H1 (cell line): ENCODE data around the gene PRR5L.

Source experiments
- CREB1 ChIP-seq: IDR thresholded peaks from 2 replicates; pipeline ENCODE4 v1.6.1; 2012; ENCODE audit warnings: inconsistent platforms
- CTCF ChIP-seq, 3 experiments: IDR thresholded peaks; 1 replicate in 2 of 3; 2 replicates in 1 of 3; pipeline versions ENCODE4 v1.5.1 to v1.6.1; 2011; ENCODE audit warnings: low read length in 3 of 3, mild to moderate bottlenecking in 3 of 3, inconsistent platforms in 2 of 3, low read depth in 1 of 3, moderate library complexity in 1 of 3; ENCODE audit not compliant: insufficient read depth in 1 of 3; ENCODE audit errors: control extremely low read depth in 1 of 3
- EZH2 ChIP-seq: fragments of 200-600 bp; sonication (generic); IDR thresholded peaks from 2 replicates; pipeline ENCODE4 v1.7.1; 2012; ENCODE audit warnings: low read depth, mild to moderate bottlenecking, moderate library complexity, low read length, inconsistent platforms; ENCODE audit not compliant: severe bottlenecking
- JUND ChIP-seq: IDR thresholded peaks from 2 replicates; pipeline ENCODE4 v1.6.1; 2011; ENCODE audit warnings: mild to moderate bottlenecking, improper control_type of control experiment, low read length
- KDM1A ChIP-seq: fragments of 200-600, 300-600 bp; sonication (generic); IDR thresholded peaks from 2 replicates; pipeline ENCODE4 v1.7.1; 2016; ENCODE audit warnings: mild to moderate bottlenecking, low read length, borderline replicate concordance
- MAX ChIP-seq: IDR thresholded peaks from 2 replicates; pipeline ENCODE4 v1.6.1; 2012; ENCODE audit warnings: inconsistent platforms
- POLR2A ChIP-seq, 2 experiments: IDR thresholded peaks; 1 replicate in 1 of 2; 2 replicates in 1 of 2; pipeline ENCODE4 v1.6.1; 2011; ENCODE audit warnings: low read depth in 2 of 2, low read length in 2 of 2, mild to moderate bottlenecking in 2 of 2; ENCODE audit errors: control extremely low read depth in 1 of 2
- POLR2AphosphoS5 ChIP-seq: IDR thresholded peaks from 2 replicates; pipeline ENCODE4 v1.6.1; 2011; ENCODE audit warnings: low read depth, low read length
- SIX5 ChIP-seq: IDR thresholded peaks from 2 replicates; pipeline ENCODE4 v1.6.1; 2011; ENCODE audit warnings: mild to moderate bottlenecking, low read depth, low read length
- SP4 ChIP-seq: IDR thresholded peaks from 2 replicates; pipeline ENCODE4 v1.6.1; 2012; ENCODE audit warnings: low read length, inconsistent platforms
- SUZ12 ChIP-seq: fragments of 200-600 bp; sonication (generic); IDR thresholded peaks from 2 replicates; pipeline ENCODE4 v1.6.1; 2012; ENCODE audit warnings: mild to moderate bottlenecking, inconsistent platforms, low read length, moderate library complexity, mixed read lengths

- no peak for TF ChIP-seq CTCF (IDR thresholded peaks at IDR 0.05; ENCODE audit: control extremely low read depth in 1 of 3, insufficient read depth in 1 of 3, low read depth in 1 of 3, low read length in 3 of 3)
- no peak for TF ChIP-seq POLR2A (IDR thresholded peaks at IDR 0.05; ENCODE audit: control extremely low read depth in 1 of 2, low read depth in 2 of 2, low read length in 2 of 2)
- no peak for TF ChIP-seq KDM1A
- no peak for TF ChIP-seq SIX5
- TF ChIP-seq JUND = no peak
- no peak for TF ChIP-seq SUZ12
- TF ChIP-seq MAX = no peak
- no peak for TF ChIP-seq POLR2AphosphoS5
- no peak for TF ChIP-seq CREB1
- TF ChIP-seq EZH2 = no peak
- TF ChIP-seq SP4 = no peak
Observed at GRCh38 chr11:36389811-36390210, 93.7 kb downstream of the PRR5L start.
